ENCODE data around the gene WRAP73. TPM values are rescaled to one million over a fixed set of nuclear protein-coding genes. Genes with fewer than 3 reads are reported as not detected.

Gene WRAP73
- total and polyA plus RNA-seq, 9 of the 15 experiments (the other 6 are each of a cell fraction or from before 2014, with no cell fraction given) = 4.3 to 51.8 (median 30.1) TPM

DNA sequence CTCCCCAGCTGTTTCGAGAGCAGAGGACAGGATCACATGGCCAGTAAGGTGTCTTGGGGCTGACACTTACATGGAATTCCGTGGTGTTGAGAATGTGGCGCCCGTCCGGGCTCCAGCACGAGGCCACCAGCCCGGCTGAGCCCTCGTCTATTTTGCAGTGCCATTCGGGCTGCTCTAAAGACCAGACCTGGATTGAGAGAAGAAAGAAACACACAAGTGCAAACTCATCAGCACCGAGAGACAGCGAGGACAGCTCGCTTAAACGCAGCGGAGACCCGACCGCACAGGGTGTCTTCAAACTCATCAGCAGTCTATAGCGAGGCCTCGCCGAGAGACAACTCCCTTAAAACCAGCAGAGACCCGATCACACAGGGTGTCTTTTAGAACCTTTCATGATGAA is 3.3 kb downstream of the WRAP73 start:
- CTCF ChIA-PET (ENCODE audit: low intra/inter-chr PET ratio) = no interaction called here

More for the DNA sequence above, 3.3 kb downstream of the WRAP73 start:
- Histone ChIP-seq H3K9ac (ENCODE audit: insufficient read depth in 1 of 2, low read depth in 2 of 2, low read length in 2 of 2) (no peak overlapping the region), H3K27ac (ENCODE audit: extremely low read depth, low read depth, low read length) (no peak overlapping the region), H3K9me3 (replicated peaks; ENCODE audit: control insufficient read depth, insufficient read depth, low read depth, low read length) (no peaks in the 10 kb centered on the region), H3K4me3 (no peak overlapping the region), H3K4me2 (ENCODE audit: insufficient read depth, low read length) (no peak overlapping the region), H3K36me3 (ENCODE audit: control insufficient read depth, insufficient read depth, low read length) (peaks cover 42% of the 10 kb centered on the region; the same call in 2 of the 3 replicates), H2AFZ (ENCODE audit: low read depth, low read length) (no peak overlapping the region), H3K9me1 (ENCODE audit: control insufficient read depth, insufficient read depth, low read length) (no peaks in the 10 kb centered on the region), H3K4me1 (replicated peaks in 1 of 2; ENCODE audit: control insufficient read depth in 2 of 2, insufficient read depth in 2 of 2, low read length in 2 of 2) (peaks cover 6 to 21% of the 10 kb centered on the region in 2 experiments; a peak in 4 of 5 replicates), H4K20me1 (replicated peaks; ENCODE audit: control insufficient read depth, insufficient read depth, low read length) (no peaks in the 10 kb centered on the region), H3K27me3 (ENCODE audit: control insufficient read depth in 2 of 2, insufficient read depth in 2 of 2, low read length in 2 of 2) (0 out of 5 replicates have a peak, but pooled peaks cover 0 to 2% of the 10 kb centered on the region in 2 experiments), H3K79me2 (ENCODE audit: control insufficient read depth, insufficient read depth, low read length) (peaks cover 11% of the 10 kb centered on the region)
- no TSS peak for BruUV-seq (replicated peaks)
- no peak for ATAC-seq
- POLR2A ChIA-PET = interaction anchor here (0.7 kb wide), 1 partner anchor 21 kb away, joined by 3 read pairs; no protein-coding TSS in a partner anchor
- 88% methylated on average over 20 of the region's 20 CpGs for WGBS (ENCODE audit: insufficient coverage, low coverage, missing lambda C conversion rate)
- TF ChIP-seq TAF9B (IDR thresholded peaks at IDR 0.05; ENCODE audit: partially characterized antibody) (no peak), TBP (optimal IDR thresholded peaks at IDR 0.05; ENCODE audit: low read depth, low read length) (no peak), ILF3 (IDR thresholded peaks at IDR 0.05; ENCODE audit: borderline replicate concordance) (no peak), ZFP30 (CRISPR knock-in tag; IDR thresholded peaks at IDR 0.05; ENCODE audit: borderline replicate concordance) (no peak), ZNF696 (CRISPR knock-in tag; conservative IDR thresholded peaks at IDR 0.05) (no peak), JUNB (CRISPR knock-in tag; conservative IDR thresholded peaks at IDR 0.05) (no peak), TSC22D4 (tag; IDR thresholded peaks at IDR 0.05) (no peak), ZNF717 (CRISPR knock-in tag; IDR thresholded peaks at IDR 0.05) (no peak), ATF4 (CRISPR knock-in tag; IDR thresholded peaks at IDR 0.05) (no peak), ZNF584 (CRISPR knock-in tag; IDR thresholded peaks at IDR 0.05; ENCODE audit: low read depth) (no peak), HDAC6 (IDR thresholded peaks at IDR 0.05; ENCODE audit: low read depth, low read length) (no peak), ZNF77 (CRISPR knock-in tag; IDR thresholded peaks at IDR 0.05) (no peak), SMC3 (conservative IDR thresholded peaks at IDR 0.05; ENCODE audit: insufficient read depth, low read depth, low read length) (no peak), ZNF507 (tag; conservative IDR thresholded peaks at IDR 0.05) (no peak)
- TF ChIP-seq, protein P1, sequence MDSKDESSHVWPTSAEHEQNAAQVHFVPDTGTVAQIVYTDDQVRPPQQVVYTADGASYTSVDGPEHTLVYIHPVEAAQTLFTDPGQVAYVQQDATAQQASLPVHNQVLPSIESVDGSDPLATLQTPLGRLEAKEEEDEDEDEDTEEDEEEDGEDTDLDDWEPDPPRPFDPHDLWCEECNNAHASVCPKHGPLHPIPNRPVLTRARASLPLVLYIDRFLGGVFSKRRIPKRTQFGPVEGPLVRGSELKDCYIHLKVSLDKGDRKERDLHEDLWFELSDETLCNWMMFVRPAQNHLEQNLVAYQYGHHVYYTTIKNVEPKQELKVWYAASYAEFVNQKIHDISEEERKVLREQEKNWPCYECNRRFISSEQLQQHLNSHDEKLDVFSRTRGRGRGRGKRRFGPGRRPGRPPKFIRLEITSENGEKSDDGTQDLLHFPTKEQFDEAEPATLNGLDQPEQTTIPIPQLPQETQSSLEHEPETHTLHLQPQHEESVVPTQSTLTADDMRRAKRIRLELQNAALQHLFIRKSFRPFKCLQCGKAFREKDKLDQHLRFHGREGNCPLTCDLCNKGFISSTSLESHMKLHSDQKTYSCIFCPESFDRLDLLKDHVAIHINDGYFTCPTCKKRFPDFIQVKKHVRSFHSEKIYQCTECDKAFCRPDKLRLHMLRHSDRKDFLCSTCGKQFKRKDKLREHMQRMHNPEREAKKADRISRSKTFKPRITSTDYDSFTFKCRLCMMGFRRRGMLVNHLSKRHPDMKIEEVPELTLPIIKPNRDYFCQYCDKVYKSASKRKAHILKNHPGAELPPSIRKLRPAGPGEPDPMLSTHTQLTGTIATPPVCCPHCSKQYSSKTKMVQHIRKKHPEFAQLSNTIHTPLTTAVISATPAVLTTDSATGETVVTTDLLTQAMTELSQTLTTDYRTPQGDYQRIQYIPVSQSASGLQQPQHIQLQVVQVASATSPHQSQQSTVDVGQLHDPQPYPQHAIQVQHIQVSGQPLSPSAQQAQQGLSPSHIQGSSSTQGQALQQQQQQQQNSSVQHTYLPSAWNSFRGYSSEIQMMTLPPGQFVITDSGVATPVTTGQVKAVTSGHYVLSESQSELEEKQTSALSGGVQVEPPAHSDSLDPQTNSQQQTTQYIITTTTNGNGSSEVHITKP (IDR thresholded peaks at IDR 0.05; ENCODE audit: partially characterized antibody) = no peak
- intact Hi-C loops (cut with micrococcal nuclease) (no loop called here), in situ Hi-C loops (cut with MboI) (no loop called here)
- DNase-seq (ENCODE audit: extremely low read depth in 1 of 4, low spot score in 3 of 4) = no peak
- FAIRE-seq = no peak
